GM18907 (cell line): ENCODE data around the gene ARHGEF6.
"Not testable (repeated sequence)": the region's sequence is repeated elsewhere in the genome, so short reads cannot be mapped to it uniquely, and the experiment has no call there.

Experiments
- ATAC-seq: cut with Tn5 transposase; IDR thresholded peaks from one replicate; pipeline ENCODE4 v1.9.1; 2021; ENCODE audit warnings: mild to moderate bottlenecking, moderate library complexity; ENCODE audit not compliant: unreplicated experiment

ARHGEF6 gene, protein sequence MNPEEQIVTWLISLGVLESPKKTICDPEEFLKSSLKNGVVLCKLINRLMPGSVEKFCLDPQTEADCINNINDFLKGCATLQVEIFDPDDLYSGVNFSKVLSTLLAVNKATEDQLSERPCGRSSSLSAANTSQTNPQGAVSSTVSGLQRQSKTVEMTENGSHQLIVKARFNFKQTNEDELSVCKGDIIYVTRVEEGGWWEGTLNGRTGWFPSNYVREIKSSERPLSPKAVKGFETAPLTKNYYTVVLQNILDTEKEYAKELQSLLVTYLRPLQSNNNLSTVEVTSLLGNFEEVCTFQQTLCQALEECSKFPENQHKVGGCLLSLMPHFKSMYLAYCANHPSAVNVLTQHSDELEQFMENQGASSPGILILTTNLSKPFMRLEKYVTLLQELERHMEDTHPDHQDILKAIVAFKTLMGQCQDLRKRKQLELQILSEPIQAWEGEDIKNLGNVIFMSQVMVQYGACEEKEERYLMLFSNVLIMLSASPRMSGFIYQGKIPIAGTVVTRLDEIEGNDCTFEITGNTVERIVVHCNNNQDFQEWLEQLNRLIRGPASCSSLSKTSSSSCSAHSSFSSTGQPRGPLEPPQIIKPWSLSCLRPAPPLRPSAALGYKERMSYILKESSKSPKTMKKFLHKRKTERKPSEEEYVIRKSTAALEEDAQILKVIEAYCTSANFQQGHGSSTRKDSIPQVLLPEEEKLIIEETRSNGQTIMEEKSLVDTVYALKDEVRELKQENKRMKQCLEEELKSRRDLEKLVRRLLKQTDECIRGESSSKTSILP

DNA sequence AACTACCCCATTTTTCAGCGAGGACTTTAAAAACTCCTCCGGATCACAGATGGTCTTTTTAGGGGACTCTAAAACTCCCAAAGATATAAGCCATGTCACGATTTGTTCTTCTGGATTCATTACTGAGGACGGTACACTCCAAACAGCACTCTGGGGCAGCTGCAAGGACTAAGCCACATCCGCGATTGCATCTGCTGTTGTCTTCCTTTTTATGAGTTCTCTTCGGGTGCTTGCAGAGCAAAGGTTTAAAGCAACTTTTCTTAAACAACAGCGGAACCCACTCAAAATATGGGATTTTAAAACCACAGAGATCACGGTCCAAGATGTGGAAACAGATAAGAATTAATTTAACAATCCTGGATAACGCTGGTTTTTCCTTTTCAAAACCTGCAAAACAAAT, at the start of gene ARHGEF6:
ARHGEF6 (minus strand) TSS at position 170 of the 400 bp plus-strand sequence; CDS start at position 120, 50 bp downstream.
- peak; percentile 65 for ATAC-seq

- no peak for ATAC-seq
Measured at GRCh38 chrX:136829413-136829812, 48.7 kb upstream of the ARHGEF6 start.

- no peak for ATAC-seq
Measured at GRCh38 chrX:136828830-136829229, 48.1 kb upstream of the ARHGEF6 start.

GRCh38 chrX:136827026-136827425, 46.3 kb upstream of the ARHGEF6 start:
- no peak for ATAC-seq

DNA sequence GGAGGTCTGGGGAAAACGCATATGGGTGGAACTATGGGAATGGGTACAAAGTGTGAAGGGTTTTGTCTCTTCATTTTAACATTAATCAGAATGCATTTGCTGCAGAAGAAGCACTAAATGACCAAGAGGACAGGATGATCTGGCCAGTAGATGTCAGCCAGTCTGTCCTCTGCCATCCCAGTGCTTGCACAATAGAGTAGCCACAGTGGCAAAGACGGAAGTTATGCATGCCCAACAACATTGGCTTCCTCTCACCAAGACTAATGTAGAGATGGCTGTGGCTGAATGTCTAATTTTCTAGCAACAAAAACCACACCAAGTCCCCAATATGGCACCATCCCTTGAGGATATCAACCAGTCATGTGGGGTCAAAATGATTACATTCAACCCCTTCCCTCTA, 45.0 kb upstream of the ARHGEF6 start:
- no peak for ATAC-seq

DNA sequence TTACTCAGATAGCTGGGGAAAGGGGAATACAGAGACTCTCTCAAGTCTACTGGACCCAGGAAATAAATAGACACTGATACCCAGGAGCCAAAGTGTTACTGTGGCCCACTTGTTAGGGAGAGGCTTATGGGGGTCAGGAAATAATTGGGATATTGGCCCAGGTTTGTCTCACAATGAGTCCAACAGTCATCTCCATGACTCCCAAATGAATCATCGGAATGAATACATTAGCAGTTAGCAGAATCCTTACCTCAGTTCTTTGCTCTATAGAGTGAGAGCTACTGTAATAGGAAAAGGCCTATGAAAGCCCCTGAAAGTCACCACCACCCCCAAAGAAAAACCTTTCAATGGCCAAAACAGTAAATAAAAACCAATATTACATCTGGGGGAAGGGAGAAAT, 42.4 kb upstream of the ARHGEF6 start:
- ATAC-seq, result no peak

- no peak for ATAC-seq
Measured at GRCh38 chrX:136822337-136823095, 41.8 kb upstream of the ARHGEF6 start.

DNA sequence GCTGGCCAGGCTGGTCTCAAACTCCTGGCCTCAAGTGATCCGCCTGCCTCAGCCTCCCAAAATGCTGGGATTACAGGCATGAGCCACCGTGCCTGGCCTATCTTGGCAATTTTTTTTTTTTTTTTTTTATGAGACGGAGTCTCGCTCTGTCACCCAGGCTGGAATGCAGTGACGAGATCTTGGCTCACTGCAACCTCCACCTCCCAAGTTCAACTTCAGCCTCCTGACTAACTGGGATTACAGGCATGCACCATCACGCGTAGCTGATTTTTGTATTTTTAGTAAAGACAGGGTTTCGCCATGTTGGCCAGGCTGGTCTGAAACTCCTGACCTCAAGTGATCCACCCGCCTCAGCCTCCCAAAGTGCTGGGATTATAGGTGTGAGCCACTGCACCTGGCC, 39.0 kb upstream of the ARHGEF6 start:
- ATAC-seq, result not testable (repeated sequence)

- no peak for ATAC-seq
Measured at GRCh38 chrX:136819031-136819703, 38.4 kb upstream of the ARHGEF6 start.

DNA sequence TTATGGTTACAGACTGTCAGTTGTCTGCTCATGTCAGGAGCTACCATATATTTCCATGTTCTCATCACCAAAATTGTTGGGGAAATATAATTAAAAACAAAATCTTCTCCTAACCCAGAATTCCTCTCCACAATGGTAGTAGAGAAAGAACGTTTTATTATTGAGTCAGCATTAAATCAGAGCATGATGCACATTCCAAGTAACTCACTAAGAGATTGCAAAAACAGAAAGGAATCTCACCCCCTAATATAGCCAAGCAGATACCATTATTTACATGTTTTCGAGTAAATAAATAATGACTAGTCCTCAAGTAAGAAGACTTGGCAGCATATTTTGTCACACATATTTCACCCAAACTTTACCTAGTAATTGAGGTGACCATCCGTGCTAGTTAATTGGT, 36.2 kb upstream of the ARHGEF6 start:
- no peak for ATAC-seq

DNA sequence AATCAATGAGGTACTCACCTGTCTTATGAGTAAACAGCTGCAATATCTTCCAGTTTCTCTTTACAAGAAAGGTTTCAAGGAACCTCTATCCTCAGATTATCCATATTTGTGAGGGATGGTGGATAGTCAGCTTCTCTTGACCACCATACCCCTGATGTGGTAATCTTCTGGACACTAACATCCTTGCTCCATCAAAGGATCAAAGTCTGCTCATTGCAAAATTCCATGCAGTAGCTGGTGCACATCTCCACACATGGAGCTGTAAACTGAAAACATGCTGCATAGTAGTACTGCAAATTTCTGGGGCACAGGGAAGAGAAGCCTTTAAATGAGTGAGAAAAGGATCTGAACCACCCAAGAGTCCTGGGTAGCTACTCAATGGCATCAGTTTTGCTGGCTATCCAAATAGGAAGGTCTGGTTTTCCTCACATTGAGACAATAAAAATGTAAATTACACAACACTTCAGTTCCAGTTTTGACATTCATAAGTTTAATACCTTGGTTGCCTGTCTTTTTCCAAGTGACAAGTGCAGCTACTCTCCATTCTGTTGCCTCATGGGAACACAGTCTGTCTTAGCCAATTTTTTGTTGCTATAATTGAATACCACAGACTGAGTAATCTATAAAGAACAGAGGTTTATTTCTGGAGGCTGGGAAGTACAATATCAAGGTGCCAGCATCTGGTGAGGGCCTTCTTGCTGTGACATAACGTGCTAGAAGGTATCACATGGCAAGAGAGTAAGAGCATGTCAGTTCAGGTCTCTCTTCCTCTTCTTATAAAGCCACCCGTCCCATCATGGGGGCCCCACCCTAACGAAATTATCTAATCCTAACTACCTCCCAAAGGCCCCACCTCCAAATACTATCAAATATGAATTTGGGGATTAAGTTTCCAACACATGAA, 34.4 kb upstream of the ARHGEF6 start:
- ATAC-seq, result no peak

DNA sequence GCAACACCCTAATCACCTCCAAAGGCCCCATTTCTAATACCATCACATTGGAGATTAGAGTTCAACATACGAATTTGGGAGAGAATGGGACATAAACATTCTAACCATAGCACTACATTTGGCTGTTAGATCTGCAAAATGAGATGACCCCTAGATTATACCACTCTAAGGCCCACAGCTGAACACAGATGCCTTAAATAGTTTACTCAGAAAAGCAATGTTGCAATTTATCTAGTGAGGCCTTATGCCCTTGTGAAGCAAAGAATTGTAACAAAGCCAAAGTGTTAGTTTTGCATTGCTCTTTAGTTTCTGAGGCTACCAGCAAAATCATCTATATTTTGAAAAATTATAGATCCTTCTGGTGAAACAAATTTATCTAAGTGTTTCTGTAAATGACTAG, 31.6 kb upstream of the ARHGEF6 start:
- ATAC-seq, result no peak

DNA sequence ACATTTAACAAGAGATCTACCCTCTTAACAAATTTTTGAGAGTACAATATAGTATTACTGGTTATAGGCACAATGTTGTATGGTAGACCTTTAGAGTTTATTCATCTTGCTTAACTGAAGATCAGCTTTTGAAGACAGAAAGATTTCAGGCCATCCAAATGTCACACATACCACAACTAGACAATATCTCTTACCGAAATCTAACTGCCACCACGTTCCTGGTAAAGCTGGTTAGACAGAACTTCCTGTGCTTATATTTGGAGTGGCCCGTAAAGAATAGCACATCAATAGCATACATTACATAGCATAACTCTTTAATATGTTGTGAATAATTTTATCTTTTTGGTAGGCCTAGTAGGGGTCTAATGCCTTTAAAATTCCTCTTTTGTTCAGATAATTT, 29.8 kb upstream of the ARHGEF6 start:
- no peak for ATAC-seq

DNA sequence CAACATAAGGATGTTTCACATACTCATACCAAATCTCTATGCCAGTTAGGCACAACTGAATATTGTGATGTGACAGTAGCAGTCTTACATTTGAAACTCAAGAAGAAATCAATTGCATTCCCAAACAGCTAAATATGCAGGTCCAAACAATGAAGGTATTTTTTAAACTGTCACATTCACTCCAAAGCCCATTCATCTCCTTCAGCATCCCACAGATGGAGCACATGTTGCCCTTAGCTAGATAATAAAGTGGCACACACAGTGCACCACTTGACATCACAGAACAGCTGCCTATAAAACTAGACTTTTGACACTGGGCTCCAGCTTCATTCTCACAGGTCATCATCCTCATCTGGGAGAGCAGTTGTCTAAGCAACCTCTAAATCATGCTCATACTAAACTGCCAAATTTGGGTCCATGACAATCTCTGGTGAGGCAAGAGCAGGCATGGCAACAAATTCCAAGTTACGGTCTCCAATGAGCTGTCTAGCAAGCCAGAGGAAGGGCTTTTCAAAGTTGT, 26.2 kb upstream of the ARHGEF6 start:
- no peak for ATAC-seq

DNA sequence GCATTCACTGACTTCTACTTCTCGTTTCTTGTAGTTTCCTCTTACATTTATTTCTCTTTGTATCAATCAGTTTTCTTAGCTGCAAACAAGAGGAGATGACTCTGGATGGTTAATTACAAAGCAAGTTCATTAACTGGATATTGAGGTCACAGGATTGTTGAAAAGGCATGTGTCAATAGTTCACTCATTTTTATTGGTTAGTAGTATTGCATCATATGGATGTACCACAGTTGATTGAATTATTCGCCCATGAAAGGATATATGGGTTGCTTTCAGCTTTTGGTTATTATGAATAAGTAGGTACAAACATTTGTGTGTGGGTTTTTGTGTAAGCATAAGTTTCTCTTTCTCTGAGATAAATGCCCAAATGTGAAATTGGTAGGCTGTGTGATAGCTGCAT, 21.8 kb upstream of the ARHGEF6 start:
- ATAC-seq, result no peak

GRCh38 chrX:136797787-136798186, 17.1 kb upstream of the ARHGEF6 start:
- no peak for ATAC-seq

GRCh38 chrX:136795132-136795531, 14.4 kb upstream of the ARHGEF6 start:
- ATAC-seq, result not testable (repeated sequence)

DNA sequence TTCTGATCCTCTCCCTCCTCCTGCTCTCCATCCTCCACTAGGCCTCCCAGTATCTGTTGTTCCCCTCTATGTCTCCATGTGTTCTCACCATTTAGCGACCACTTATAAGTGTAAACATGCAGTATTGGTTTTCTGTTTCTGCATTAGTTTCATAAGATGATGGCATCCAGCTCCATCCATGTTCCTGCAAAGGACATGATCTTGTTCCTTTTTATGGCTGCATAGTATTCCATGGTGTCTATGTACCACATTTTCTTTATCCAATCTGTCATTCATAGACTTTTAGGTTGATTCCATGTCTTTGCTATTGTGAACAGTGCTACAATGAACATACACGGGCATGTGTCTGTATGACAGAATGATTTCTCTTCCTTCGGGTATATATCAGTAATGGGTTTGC, 13.9 kb upstream of the ARHGEF6 start:
- not testable (repeated sequence) for ATAC-seq

GRCh38 chrX:136794080-136794479, 13.3 kb upstream of the ARHGEF6 start:
- no peak for ATAC-seq

- no peak for ATAC-seq
Measured at GRCh38 chrX:136789856-136790255, 9.1 kb upstream of the ARHGEF6 start.
